ENCODE measurements around the gene EYA3.

- TF ChIP-seq CTCF (IDR thresholded peaks at IDR 0.05; ENCODE audit: low read length) (no peak), EZH2phosphoT487 (IDR thresholded peaks at IDR 0.05; ENCODE audit: low read length) (no peak)
Measured at GRCh38 chr1:27990920-27991537, 97.4 kb downstream of the EYA3 start.

Data from MM.1S (cell line).